ENCODE data around the gene EPAS1. TPM values are rescaled to one million over a fixed set of nuclear protein-coding genes. Genes with fewer than 3 reads are reported as not detected.
A peak's percentile ranks its signal among the peaks of the same experiment; 100 is the strongest.

The EPAS1 gene
- total RNA-seq, 1 experiment from 2014 or later = 43.2 TPM

DNA sequence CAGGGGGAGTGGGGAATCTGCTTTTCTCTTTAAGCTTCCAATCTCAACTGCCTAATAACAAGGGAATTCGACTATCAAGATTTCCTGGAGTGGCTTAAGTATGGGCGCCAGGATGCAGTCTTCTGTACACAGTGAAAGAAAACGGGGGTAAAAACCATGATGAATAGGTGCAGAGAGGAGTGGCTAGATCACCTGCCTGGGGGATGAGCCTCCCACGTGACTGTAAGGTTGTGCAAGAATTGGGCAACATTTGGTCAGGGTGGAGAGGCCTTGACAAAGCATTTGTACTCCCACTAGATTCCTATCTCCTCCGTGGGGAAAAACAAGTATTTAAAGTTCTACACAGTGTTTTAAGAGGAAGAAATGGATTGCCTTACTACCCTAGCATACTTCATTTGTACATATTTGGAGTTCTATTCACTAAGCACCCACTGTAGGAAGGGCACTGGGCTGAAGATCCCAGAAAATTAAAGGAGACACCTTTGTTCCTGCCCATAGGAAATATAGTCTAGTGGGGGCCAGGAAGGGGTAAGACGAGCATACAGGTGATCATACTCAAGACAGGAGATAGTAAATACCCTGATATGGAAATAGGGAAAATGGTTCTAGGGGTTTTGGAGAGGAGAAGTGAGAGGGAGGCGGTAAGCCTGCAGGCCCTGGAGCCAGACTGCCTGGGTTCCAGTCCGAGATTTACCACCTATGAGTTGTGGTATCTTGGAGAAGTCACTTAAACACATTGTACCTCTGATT lies 29.2 kb downstream of the EPAS1 start:
- no peaks in the 10 kb centered on the region for H3F3A ChIP-seq (ENCODE audit: low read length, unreplicated experiment)
- ChIA-PET POLR2A (ENCODE audit: unreplicated experiment) (no interaction called here), CTCF (no interaction called here)
- peaks cover 29% of the 10 kb centered on the region for H3K4me1 ChIP-seq (ENCODE audit: insufficient read depth, low read length)
- intact Hi-C loops (cut with micrococcal nuclease) = no loop called here
- no peaks in the 10 kb centered on the region for H4K20me1 ChIP-seq (ENCODE audit: low read length)
- BruUV-seq (replicated peaks) = no TSS peak
- H3K9me2 ChIP-seq (replicated peaks; ENCODE audit: low read length) = no peaks in the 10 kb centered on the region
- H2AFZ ChIP-seq (ENCODE audit: low read length) = no peak overlapping the region
- DNase-seq = peak; percentile 47
- H3K9me3 ChIP-seq (ENCODE audit: low read length) = no peaks in the 10 kb centered on the region
- ATAC-seq = no peak
- no peaks in the 10 kb centered on the region for H3K27me3 ChIP-seq (ENCODE audit: low read length)
- no peak overlapping the region for H3K9ac ChIP-seq (ENCODE audit: low read length)
- no peaks in the 10 kb centered on the region for H3K36me3 ChIP-seq (ENCODE audit: low read depth, low read length)
- TF ChIP-seq, protein P1, sequence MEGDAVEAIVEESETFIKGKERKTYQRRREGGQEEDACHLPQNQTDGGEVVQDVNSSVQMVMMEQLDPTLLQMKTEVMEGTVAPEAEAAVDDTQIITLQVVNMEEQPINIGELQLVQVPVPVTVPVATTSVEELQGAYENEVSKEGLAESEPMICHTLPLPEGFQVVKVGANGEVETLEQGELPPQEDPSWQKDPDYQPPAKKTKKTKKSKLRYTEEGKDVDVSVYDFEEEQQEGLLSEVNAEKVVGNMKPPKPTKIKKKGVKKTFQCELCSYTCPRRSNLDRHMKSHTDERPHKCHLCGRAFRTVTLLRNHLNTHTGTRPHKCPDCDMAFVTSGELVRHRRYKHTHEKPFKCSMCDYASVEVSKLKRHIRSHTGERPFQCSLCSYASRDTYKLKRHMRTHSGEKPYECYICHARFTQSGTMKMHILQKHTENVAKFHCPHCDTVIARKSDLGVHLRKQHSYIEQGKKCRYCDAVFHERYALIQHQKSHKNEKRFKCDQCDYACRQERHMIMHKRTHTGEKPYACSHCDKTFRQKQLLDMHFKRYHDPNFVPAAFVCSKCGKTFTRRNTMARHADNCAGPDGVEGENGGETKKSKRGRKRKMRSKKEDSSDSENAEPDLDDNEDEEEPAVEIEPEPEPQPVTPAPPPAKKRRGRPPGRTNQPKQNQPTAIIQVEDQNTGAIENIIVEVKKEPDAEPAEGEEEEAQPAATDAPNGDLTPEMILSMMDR (conservative IDR thresholded peaks at IDR 0.05; ENCODE audit: low read depth, low read length) = no peak
- TF ChIP-seq EZH2phosphoT487 (IDR thresholded peaks at IDR 0.05; ENCODE audit: borderline replicate concordance, low read length) (no peak), EZH2 (IDR thresholded peaks at IDR 0.05; ENCODE audit: low read length, unreplicated experiment) (no peak)
- no peak overlapping the region for H3K4me3 ChIP-seq (ENCODE audit: low read length)
- H3K27ac ChIP-seq (ENCODE audit: low read length) = no peak overlapping the region
- H3K4me2 ChIP-seq (ENCODE audit: low read length) = no peak overlapping the region
- H3K79me2 ChIP-seq (ENCODE audit: low read length) = peaks cover 79% of the 10 kb centered on the region

DNA sequence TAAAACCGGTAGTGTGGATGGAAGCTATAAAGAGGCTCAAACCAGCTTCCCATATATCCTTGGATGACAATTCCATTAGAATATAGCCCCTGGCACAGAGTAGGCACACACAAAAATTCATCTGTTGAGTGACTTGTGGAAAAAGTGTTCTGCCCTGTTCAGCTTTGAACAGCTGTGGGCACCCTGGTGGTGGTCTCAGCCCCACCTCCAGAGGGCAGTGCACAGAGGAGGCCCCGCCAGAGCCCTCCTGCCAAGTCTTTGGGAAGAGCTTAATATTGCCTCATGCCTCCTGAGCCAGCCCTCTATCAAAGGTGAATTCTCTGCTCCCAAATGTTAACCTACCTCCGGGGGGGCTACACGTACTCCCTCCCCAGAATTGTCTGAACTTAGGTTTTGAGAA lies 30.4 kb downstream of the EPAS1 start:
- no TSS peak for BruUV-seq (replicated peaks)
- intact Hi-C loops (cut with micrococcal nuclease) = no loop called here
- Histone ChIP-seq H3F3A (ENCODE audit: low read length, unreplicated experiment) (no peaks in the 10 kb centered on the region), H3K9ac (ENCODE audit: low read length) (no peak overlapping the region), H3K4me1 (ENCODE audit: insufficient read depth, low read length) (peaks cover 29% of the 10 kb centered on the region), H3K9me3 (ENCODE audit: low read length) (no peaks in the 10 kb centered on the region), H3K36me3 (ENCODE audit: low read depth, low read length) (no peaks in the 10 kb centered on the region), H3K4me3 (ENCODE audit: low read length) (no peak overlapping the region), H3K9me2 (replicated peaks; ENCODE audit: low read length) (no peaks in the 10 kb centered on the region), H3K27ac (ENCODE audit: low read length) (no peak overlapping the region), H3K79me2 (ENCODE audit: low read length) (peaks cover 76% of the 10 kb centered on the region), H3K4me2 (ENCODE audit: low read length) (no peak overlapping the region), H2AFZ (ENCODE audit: low read length) (no peak overlapping the region), H4K20me1 (ENCODE audit: low read length) (no peaks in the 10 kb centered on the region), H3K27me3 (ENCODE audit: low read length) (no peaks in the 10 kb centered on the region)
- TF ChIP-seq, protein P1 (conservative IDR thresholded peaks at IDR 0.05; ENCODE audit: low read depth, low read length) = peak; percentile 32; the same call in 1 of the 2 replicates
- TF ChIP-seq EZH2phosphoT487 (IDR thresholded peaks at IDR 0.05; ENCODE audit: borderline replicate concordance, low read length) = no peak
- POLR2A ChIA-PET (ENCODE audit: unreplicated experiment) = no interaction called here
- CTCF ChIA-PET = no interaction called here
- ATAC-seq (no peak), DNase-seq (no peak)

- no peak overlapping the region for H3K4me2 ChIP-seq (ENCODE audit: low read length)
- no peak overlapping the region for H2AFZ ChIP-seq (ENCODE audit: low read length)
- intact Hi-C loops (cut with micrococcal nuclease) = no loop called here
- no peaks in the 10 kb centered on the region for H4K20me1 ChIP-seq (ENCODE audit: low read length)
- no peaks in the 10 kb centered on the region for H3K9me2 ChIP-seq (replicated peaks; ENCODE audit: low read length)
- TF ChIP-seq, protein P1 (conservative IDR thresholded peaks at IDR 0.05; ENCODE audit: low read depth, low read length) = no peak
- ATAC-seq (no peak), DNase-seq (no peak)
- CTCF ChIA-PET = no interaction called here
- H3K4me3 ChIP-seq (ENCODE audit: low read length) = no peak overlapping the region
- H3K27me3 ChIP-seq (ENCODE audit: low read length) = no peaks in the 10 kb centered on the region
- no TSS peak for BruUV-seq (replicated peaks)
- H3K9me3 ChIP-seq (ENCODE audit: low read length) = no peaks in the 10 kb centered on the region
- peaks cover 29% of the 10 kb centered on the region for H3K4me1 ChIP-seq (ENCODE audit: insufficient read depth, low read length)
- H3F3A ChIP-seq (ENCODE audit: low read length, unreplicated experiment) = no peaks in the 10 kb centered on the region
- H3K9ac ChIP-seq (ENCODE audit: low read length) = no peak overlapping the region
- H3K27ac ChIP-seq (ENCODE audit: low read length) = no peak overlapping the region
- POLR2A ChIA-PET (ENCODE audit: unreplicated experiment) = no interaction called here
- peaks cover 76% of the 10 kb centered on the region for H3K79me2 ChIP-seq (ENCODE audit: low read length)
- no peaks in the 10 kb centered on the region for H3K36me3 ChIP-seq (ENCODE audit: low read depth, low read length)
Measured at GRCh38 chr2:46328291-46328690, 31.1 kb downstream of the EPAS1 start.
